GM12891 (cell line): ENCODE results near the gene HTR1B.

Source experiments
- PAX5 ChIP-seq: IDR thresholded peaks from 2 replicates; pipeline ENCODE4 v1.6.1; 2011; ENCODE audit warnings: low read length, moderate library complexity, mild to moderate bottlenecking; ENCODE audit not compliant: insufficient read depth, severe bottlenecking
- POLR2A ChIP-seq: IDR thresholded peaks from 2 replicates; pipeline ENCODE4 v1.6.1; 2011; ENCODE audit warnings: low read depth, low read length, control low read depth
- POLR2AphosphoS5 ChIP-seq: IDR thresholded peaks from 2 replicates; pipeline ENCODE4 v1.6.1; 2011; ENCODE audit warnings: low read depth, low read length, control low read depth
- POU2F2 ChIP-seq: IDR thresholded peaks from 2 replicates; pipeline ENCODE4 v1.6.1; 2011; ENCODE audit warnings: low read depth, mild to moderate bottlenecking, control low read depth, low read length, moderate library complexity
- SPI1 ChIP-seq: IDR thresholded peaks from 2 replicates; pipeline ENCODE4 v1.6.1; 2011; ENCODE audit warnings: low read depth, low read length, control low read depth
- TAF1 ChIP-seq: IDR thresholded peaks from 2 replicates; pipeline ENCODE4 v1.6.1; 2011; ENCODE audit warnings: low read depth, low read length, control low read depth

- TF ChIP-seq POLR2A (no peak), TAF1 (no peak), POLR2AphosphoS5 (no peak), SPI1 (no peak), PAX5 (no peak), POU2F2 (no peak)
These were observed 2.8 kb upstream of the HTR1B start for GRCh38 chr6:77466055-77466450.
